HK-2 (cell line): ENCODE results near the gene SLC26A8.
"Not testable (repeated sequence)": the region's sequence is repeated elsewhere in the genome, so short reads cannot be mapped to it uniquely, and the experiment has no call there.

Experiments
- DNase-seq: peaks from one replicate; pipeline ENCODE4 v3.0.0-alpha.2; 2018; ENCODE audit not compliant: unreplicated experiment

Gene SLC26A8

DNA sequence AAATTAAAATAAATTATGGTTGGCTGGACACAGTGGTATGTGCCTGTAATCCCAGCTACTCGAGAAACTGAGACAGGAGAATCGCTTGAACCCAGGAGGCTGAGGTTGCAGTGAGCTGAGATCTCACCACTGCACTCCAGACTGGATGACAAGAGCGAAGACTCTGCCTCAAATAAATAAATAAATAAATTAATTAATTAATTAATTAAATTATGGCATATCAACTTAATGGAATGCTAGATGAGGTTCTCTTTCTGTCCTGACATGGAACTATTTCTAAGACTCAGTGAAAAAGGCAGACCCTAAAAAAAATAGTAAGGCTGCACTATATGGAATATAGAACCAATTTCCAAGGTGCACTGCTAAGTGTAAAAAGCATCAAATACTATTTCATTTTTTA is 108.4 kb downstream of the SLC26A8 start:
- DNase-seq: no peak

DNA sequence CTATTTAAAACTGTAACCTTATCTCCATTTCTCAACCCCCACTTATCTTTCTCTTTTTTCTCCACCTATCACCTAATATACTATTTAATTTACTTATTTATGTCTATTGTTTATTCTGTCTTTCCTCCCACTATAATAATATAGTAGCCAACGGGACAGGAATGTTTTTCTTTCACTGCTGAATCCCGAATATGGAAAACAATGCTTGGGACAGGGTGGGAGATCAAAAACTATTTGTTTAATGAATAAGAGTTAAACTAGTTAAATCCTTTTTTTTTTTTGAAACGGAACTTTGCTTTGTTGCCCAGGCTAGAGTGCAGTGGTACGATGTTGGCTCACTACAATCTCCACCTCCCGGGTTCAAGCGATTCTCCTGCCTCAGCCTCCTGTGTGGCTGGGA is 109.9 kb downstream of the SLC26A8 start:
- no peak for DNase-seq

DNA sequence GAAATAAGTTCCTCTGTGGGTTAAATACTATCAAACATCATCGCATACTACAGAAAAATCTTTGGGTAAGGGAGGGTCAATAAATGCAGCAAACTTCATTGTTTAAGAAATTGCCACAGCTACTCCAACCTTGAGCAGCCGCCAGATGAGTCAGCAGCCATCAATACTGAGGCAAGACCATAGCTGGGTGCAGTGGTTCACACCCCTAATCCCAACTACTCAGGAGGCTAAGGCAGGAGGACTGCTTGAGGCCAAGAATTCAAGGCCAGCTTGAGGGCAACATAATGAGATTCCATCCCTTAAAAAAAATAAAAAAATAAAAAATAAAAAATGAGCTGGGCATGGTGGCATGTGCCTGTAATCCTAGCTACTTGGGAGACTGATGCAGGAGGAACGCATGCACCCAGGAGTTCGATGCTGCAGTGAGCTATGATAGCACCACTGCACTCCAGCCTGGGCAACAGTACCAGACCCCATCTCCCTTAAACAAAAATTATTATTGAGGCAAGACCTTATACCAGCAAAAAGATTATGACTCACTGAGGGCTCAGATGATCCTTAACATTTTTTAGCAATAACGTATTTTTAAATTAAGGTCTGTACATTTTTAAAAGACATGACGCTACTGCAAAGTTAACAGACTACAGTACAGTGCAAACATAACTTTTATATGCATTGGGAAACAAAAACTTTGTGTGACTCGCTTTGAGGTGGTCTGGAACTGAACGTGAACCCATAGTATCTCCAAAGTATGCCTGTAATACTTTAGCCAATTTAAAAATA is 112.4 kb downstream of the SLC26A8 start:
- no peak for DNase-seq

DNA sequence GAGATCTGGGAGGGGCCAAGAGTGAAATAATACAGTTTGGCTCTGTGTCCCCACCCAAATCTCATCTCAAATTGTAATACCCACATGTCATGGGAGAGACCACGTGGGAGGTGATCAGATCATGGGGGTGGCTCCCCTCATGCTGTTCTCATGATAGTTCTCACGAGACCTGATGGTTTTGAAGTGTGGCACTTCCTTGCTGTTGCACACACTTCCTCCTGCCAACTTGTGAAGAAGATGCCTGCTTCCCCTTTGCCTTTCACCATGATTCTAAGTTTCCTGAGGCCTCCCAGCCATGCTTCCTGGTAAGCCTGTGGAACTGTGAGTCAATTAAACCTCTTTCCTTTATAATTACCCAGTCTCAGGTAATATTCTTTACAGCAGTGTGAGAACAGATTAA is 114.9 kb downstream of the SLC26A8 start:
- not testable (repeated sequence) for DNase-seq

DNA sequence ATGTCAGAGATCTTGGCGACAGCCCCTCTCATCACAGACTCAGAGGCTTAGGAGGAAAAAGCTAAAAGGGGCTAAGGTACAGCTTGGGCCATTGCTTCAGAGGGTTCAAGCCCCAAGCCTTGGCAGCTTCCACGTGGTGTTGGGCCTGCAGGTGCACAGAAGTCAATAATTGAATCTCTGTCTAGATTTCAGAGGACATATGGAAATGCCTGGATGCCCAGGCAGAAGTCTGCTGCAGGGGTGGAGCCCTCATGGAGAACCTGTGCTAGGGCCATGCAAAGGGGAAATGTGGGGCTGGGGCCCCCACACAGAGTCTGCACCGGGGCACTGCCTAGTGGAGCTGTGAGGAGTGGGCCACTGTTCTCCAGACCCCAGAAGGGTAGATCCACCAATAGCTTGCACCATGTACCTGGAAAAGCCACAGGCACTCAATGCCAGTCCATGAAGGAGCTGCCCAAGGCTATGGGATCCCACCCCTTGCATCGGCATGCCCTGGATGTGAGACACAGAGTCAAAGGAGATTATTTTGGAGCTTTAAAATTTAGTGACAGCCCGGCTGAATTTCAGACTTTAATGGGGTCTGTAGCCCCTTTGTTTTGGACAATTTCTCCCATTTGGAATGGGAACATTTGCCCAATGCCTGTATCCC is 115.6 kb downstream of the SLC26A8 start:
- DNase-seq: not testable (repeated sequence)

DNA sequence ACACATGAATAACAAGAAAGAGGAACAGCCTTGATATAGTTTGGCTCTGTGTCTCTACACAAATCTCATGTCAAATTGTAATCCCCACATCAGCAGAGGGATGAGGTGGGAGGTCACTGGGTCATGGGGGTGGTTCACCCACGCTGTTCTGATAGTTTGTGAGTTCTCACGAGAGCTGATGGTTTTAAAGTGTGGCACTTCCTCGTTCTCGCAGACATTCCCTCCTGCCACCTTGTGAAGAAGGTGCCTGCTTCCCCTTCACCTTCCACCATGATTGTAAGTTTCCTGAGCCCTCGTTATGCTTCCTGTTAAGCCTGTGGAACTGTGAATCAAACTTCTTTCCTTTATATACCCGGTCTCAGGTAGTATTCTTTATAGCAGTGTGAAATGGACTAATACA is 116.7 kb downstream of the SLC26A8 start:
- DNase-seq: no peak

DNA sequence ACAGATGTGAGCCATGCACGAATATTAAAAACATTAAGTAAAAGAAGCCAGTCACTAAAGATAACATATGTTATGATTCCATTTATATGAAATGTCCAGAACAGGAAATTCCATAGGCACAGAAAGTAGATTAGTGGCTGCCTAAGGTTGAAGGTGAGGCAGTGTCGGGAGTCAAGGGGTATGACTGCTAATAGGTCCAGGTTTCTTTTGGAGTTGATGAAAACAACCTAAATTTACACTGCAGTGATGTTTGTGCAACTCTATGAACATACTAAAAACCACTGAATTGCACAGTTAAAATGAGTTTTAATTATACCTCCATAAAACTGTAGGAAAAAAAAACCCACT is 118.0 kb downstream of the SLC26A8 start:
- no peak for DNase-seq

DNA sequence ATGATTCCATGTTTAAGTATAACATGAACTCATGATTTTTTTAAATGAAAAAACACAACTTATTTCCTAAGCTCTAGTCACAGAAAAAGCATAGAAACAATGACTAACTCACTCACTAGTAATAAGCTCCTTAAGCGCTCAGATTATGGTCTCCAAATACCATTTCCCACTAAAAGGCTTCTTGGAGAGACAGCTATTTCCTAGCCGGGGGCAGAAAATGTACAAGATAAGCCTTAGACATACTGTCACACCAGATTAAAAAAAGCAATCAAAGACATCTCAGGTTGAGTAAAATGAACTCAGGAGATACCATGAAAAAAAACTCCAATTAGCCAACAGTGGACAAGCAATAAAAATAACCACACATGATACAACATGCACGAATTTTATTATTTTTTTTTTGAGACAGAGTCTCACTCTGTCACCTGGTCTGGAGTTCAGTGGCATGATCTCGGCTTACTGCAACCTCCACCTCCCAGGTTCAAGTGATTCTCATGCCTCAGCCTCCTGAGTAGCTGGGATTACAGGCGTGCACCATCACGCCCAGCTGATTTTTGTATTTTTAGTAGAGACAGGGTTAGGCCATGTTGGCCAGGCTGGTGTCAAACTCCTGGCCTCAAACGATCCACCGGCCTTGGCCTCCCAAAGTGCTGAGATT is 118.5 kb downstream of the SLC26A8 start:
- DNase-seq: no peak

DNA sequence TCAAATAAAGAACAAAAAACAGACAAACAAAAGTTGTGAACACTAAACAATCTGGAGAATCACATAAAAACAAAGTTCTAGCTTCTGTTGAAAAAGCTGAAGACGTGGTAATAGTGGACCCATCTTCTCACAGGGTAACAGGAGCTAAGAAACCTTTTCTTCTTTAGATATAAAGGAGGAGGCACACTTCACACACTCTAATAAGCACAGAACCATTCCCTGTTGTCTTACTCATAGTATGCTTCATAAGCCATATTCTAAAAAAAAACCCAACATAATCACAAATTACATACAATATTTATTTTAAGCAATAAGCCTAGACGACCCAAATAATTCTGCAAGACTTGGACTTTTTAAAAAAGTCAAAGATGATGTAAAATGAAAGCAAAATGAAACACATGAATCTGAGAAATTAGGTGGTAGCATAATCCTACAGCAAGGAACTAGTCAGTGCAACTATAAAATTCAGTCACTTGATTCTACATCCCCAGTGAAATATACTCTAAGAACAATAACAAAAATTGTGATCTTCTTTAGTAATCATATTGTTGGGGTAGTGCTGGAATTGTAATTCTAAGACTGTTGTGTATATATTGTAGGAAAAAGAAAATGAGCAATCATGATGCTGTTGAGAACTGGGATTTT is 119.2 kb downstream of the SLC26A8 start:
- no peak for DNase-seq

DNA sequence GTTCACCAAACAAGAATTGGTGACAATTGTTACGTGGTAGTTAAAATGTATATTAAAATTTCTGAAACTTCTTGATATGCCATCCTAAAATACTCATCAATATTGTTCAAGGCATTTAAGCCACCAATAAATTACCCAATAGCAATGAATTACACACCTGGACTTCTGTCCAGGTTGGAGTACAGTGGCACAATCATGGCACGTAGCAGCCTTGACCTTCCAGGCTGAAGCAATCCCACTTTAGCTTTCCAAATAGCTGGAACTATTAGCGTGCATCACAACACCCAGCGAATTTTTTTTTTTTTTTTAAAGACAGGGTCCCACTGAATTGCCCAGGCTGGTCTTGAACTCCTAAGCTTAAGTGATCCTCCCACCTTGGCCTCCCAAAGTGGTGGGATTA is 120.8 kb downstream of the SLC26A8 start:
- no peak for DNase-seq

DNA sequence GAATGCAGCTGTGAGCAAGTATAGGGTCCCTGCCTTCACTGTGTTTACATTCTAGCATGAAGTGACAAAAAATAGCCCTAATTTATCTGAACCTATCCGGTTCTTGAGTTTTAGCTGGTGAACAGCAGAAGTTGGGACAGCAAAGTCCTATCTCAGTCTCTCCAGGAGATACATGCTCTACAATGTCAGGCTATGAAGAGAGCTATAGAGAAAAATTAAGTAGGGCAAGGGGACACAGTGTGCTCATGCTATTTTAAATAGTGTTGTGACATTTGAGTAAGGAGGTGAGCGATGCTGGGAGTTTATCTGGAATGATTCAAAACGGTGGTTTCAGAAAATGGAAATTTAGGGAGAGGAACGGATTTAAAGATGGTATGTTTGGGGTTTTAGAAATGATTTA is 124.0 kb downstream of the SLC26A8 start:
- DNase-seq: no peak

DNA sequence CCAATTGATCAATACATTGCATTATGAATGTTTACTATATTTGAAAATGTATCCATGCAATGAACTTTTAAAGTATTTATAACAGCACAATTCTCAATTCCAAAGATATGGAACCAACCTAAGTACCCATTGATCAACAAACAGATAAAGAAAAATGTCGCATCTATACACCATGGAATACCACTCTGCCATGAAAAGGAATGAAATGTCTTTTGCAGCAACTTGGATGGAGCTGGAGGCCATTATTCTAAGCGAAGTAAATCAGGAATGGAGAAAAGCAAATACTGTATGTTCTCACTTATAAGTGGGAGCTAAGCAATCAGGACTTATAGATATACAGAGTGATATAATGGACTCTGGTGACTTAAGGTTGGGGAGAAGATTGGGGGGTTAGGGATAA is 126.4 kb downstream of the SLC26A8 start:
- no peak for DNase-seq

DNA sequence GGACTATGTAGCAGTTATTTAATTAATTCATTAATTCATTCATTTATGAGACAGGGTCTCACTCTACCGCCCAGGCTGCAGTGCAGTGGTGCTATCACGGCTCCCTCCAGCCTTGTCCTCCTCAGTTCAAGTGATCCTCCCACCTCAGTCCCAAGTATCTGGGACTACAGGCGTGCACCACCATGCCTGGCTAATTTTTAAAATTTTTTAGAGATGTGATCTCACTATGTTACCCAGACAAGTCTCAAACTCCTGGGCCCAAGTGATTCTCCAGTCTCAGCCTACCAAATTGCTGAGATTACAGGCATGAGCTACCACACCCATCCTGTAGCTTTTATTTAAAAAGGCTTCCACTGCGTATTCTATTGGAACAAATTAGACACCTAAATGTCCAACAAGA is 127.0 kb downstream of the SLC26A8 start:
- DNase-seq: no peak

DNA sequence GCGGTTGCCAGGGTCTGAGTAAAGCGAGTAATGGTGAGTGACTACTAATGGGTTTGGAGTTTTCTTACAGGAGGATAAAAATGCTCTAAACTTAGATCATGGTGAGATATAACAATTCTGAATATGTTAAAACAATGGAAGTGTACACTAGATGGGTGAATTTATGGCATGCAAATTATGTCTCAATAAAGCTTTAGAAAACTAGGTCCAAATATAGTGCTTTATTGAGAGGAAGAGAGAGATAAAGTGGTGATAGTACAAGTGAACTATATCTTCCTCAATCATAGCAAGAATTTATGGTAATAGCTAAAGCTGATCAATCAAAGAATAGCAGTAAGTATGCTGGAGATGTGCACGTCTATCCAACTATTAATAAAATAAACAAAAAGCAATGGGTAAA is 127.4 kb downstream of the SLC26A8 start:
- no peak for DNase-seq

DNA sequence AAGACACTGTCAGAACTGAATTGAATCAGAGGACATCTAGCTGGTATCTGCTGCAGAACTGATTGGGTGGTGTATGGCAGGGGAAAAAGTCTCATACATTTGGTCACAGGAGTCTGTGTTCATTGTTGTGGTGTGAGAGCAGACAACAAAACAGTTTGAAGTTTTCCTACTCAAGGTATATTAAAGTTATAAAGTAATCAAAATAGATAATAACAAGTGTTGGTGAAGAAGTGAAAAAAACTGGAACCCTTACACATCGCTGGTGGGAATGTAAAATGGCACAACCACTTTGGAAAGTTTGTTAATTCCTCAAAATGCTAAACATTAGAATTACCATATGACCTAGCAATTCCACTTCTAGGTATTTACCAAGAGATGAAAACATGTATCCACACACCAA is 128.2 kb downstream of the SLC26A8 start:
- no peak for DNase-seq

DNA sequence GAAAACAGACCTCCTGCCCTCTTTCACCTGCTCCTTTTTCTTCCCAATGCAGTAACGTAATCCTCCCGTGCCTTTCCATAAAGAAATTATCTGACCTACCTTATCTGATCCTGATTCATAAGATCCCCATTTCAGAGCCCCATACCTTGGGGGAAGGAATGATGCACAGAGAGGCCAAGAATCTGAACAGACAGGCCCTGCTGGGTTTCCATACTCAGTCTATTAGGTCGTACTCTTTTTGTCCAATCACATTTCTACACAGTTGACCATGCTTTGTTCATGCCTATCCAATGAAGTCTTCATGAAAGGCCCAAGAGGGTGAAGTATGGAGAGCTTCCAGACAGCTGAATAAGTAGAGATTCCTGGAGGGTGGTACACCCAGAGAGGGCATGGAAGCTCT is 128.9 kb downstream of the SLC26A8 start:
- no peak for DNase-seq

DNA sequence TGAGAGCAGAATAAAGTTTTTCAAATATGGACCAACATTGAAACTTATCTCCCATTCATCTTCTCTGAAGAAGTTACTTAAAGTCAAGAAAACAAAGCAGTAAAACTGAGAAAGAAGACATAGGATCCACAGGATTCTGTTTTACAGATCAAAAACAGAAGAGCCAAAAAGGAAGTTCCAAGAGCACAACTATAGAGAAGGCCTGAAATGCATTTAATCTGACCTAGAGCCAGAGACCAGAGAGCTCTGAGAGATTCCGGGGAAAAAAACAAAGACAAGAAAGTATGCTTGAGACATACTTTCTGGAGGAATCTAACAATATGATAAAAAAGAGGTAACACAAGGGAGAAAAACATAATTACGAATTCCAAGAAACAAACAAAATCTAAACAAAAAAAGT is 129.7 kb downstream of the SLC26A8 start:
- DNase-seq: no peak
